ENCODE measurements around the gene PROM1. TPM values are rescaled to one million over a fixed set of nuclear protein-coding genes. Genes with fewer than 3 reads are reported as not detected.

Gene PROM1
- total RNA-seq, 2 donors from 2014 or later, result 23.7 to 24.6 TPM

DNA sequence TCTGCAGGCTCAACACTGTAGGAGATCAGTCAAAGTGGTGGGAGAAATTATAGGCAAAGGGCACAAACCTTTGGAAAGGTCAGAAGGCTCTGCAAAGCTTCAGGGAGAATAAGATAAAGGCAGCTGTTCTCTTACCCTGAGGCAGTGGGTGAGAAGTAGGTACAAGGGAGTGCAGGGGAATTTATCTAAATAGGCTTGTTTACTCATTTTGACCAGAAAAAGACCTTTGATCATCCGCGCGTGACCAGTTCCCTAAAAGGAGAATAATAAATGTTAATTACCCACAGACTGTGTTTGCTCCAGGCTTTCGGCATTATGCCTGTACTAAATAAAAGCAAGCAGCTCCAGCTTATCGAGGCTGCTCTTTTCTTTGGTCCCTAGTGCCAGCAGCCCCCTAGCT is 130.2 kb downstream of the PROM1 start:
- ATAC-seq, result no peak
- intact Hi-C loops (cut with DNase I), result no loop called here

DNA sequence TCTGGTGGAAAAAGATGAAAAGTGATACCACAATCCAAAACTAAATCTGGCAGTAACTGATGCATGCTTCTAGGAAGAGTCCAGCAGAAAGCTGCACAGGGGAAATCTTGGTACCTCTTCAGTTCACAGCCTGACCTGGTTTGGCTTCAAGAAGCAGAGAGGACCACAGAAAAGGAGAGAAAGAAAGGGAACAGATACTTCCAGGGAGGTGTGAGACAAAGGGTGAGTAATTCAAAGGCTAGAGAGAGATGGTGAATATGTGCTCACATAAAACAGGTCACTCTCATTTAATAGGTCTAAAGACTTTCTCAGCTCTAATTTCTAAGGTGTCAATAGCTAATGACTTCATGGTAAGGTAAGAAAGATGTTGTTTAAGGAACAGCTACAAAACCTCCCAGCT is 132.0 kb downstream of the PROM1 start:
- no peak for DNase-seq
- no peaks in the 10 kb centered on the region for H3K36me3 ChIP-seq (replicated peaks in 1 of 2; ENCODE audit: insufficient read depth in 1 of 2, low read depth in 2 of 2)
- no peaks in the 10 kb centered on the region for H3K9me3 ChIP-seq
- intact Hi-C loops (cut with DNase I), result no loop called here
- TF ChIP-seq POLR2A (IDR thresholded peaks at IDR 0.05), result no peak
- TF ChIP-seq, protein P1, sequence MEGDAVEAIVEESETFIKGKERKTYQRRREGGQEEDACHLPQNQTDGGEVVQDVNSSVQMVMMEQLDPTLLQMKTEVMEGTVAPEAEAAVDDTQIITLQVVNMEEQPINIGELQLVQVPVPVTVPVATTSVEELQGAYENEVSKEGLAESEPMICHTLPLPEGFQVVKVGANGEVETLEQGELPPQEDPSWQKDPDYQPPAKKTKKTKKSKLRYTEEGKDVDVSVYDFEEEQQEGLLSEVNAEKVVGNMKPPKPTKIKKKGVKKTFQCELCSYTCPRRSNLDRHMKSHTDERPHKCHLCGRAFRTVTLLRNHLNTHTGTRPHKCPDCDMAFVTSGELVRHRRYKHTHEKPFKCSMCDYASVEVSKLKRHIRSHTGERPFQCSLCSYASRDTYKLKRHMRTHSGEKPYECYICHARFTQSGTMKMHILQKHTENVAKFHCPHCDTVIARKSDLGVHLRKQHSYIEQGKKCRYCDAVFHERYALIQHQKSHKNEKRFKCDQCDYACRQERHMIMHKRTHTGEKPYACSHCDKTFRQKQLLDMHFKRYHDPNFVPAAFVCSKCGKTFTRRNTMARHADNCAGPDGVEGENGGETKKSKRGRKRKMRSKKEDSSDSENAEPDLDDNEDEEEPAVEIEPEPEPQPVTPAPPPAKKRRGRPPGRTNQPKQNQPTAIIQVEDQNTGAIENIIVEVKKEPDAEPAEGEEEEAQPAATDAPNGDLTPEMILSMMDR (IDR thresholded peaks at IDR 0.05), result no peak
- ATAC-seq, result no peak
- H3K27ac ChIP-seq, result no peak overlapping the region
- no peaks in the 10 kb centered on the region for H3K27me3 ChIP-seq
- no peaks in the 10 kb centered on the region for H3K4me1 ChIP-seq
- H3K4me3 ChIP-seq, result no peak overlapping the region

More for the DNA sequence above, 130.2 kb downstream of the PROM1 start:
- no peaks in the 10 kb centered on the region for H3K4me1 ChIP-seq
- H3K27ac ChIP-seq, result no peak overlapping the region
- no peak overlapping the region for H3K4me3 ChIP-seq
- H3K36me3 ChIP-seq (replicated peaks in 1 of 2; ENCODE audit: insufficient read depth in 1 of 2, low read depth in 2 of 2), result no peaks in the 10 kb centered on the region
- no peak for DNase-seq
- H3K9me3 ChIP-seq, result no peaks in the 10 kb centered on the region
- TF ChIP-seq, protein P1 (IDR thresholded peaks at IDR 0.05), result no peak
- no peak for TF ChIP-seq POLR2A (IDR thresholded peaks at IDR 0.05)
- WGBS, 2 donors, result 78 to 83% methylated on average over 5 of the region's 5 CpGs
- no peaks in the 10 kb centered on the region for H3K27me3 ChIP-seq

DNA sequence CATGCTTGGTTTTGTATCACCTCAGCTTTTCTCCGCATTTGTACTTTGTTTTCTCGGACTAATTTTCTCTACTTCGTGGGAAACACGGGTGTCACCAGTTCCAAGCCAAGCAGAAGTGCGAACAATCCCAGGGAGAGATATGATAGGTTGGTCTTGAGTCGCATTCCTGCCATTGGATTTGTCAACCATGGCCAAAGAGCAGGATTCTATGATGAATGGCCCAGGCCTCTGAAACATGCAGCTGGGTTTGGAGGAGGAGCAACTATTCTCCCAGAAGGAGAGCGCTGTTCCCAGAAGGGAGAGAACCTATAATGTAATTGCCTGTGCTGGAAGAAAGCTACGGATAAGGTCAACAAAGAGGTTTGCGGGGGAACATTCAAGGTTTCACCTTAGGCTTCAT is 135.0 kb downstream of the PROM1 start:
- Histone ChIP-seq H3K4me3 (no peak overlapping the region), H3K4me1 (no peaks in the 10 kb centered on the region), H3K9me3 (no peaks in the 10 kb centered on the region), H3K27ac (no peak overlapping the region), H3K36me3 (replicated peaks in 1 of 2; ENCODE audit: insufficient read depth in 1 of 2, low read depth in 2 of 2) (no peaks in the 10 kb centered on the region), H3K27me3 (no peaks in the 10 kb centered on the region)
- DNase-seq, result no peak
- 70 to 83% methylated on average over 9 of the region's 9 CpGs for WGBS, 2 donors
- ATAC-seq, result no peak
- TF ChIP-seq, protein P1 (IDR thresholded peaks at IDR 0.05), result no peak
- TF ChIP-seq POLR2A (IDR thresholded peaks at IDR 0.05), result no peak
- intact Hi-C loops (cut with DNase I), result no loop called here

DNA sequence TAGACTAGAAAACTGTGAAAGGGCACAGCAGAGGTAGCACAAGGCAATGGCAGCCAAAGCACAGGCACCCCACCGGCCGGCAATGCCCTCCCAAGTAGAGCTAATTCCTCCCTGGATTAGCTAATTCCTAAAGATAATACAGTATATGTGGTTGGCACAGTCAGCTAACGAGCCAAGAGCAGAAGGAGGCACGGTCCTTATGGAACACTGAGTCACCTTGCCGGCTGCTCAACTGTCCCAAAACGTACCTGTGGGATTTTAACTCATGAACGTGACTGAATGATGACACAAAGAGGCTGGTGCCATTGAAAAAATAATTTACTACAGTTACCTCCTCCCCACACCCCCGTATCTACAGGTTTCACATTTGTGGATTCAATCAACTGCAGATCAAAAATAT is 136.1 kb downstream of the PROM1 start:
- no peak overlapping the region for H3K4me3 ChIP-seq

DNA sequence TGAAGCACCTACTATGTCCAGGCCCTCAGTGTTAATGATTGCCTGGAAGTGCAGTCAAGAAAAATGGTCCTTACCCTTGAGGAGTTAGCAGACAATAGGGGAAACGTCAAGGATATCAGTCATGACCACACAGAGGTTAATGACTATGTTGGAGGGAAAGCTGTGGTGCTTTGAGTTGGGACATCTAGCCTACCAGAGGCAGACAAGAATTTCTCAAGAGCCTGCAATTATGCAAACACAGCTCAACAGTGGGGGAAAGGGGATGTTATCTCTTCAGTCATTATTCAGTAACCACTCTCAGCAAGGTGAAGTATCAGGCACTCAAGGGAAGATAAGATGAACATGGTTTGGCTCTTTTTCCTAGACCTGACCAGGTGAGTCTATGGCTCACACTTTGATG is 138.3 kb downstream of the PROM1 start:
- Histone ChIP-seq H3K4me1 (no peaks in the 10 kb centered on the region), H3K27me3 (no peaks in the 10 kb centered on the region), H3K9me3 (no peaks in the 10 kb centered on the region), H3K36me3 (replicated peaks in 1 of 2; ENCODE audit: insufficient read depth in 1 of 2, low read depth in 2 of 2) (no peaks in the 10 kb centered on the region), H3K27ac (no peak overlapping the region), H3K4me3 (no peak overlapping the region)
- 31 to 39% methylated on average over 1 of the region's 1 CpG for WGBS, 2 donors
- DNase-seq (no peak), ATAC-seq (no peak)
- intact Hi-C loops (cut with DNase I), result no loop called here
- TF ChIP-seq, protein P1 (IDR thresholded peaks at IDR 0.05), result no peak
- no peak for TF ChIP-seq POLR2A (IDR thresholded peaks at IDR 0.05)

More for the DNA sequence above, 136.1 kb downstream of the PROM1 start:
- Histone ChIP-seq H3K36me3 (replicated peaks in 1 of 2; ENCODE audit: insufficient read depth in 1 of 2, low read depth in 2 of 2) (no peaks in the 10 kb centered on the region), H3K4me1 (no peaks in the 10 kb centered on the region), H3K27ac (no peak overlapping the region), H3K27me3 (no peaks in the 10 kb centered on the region), H3K9me3 (no peaks in the 10 kb centered on the region)
- intact Hi-C loops (cut with DNase I), result no loop called here
- WGBS, 2 donors, result 67 to 72% methylated on average over 8 of the region's 8 CpGs
- no peak for ATAC-seq
- no peak for DNase-seq
- TF ChIP-seq, protein P1 (IDR thresholded peaks at IDR 0.05), result no peak
- no peak for TF ChIP-seq POLR2A (IDR thresholded peaks at IDR 0.05)

All from body of pancreas (tissue), 4 donors.